HG03025 (cell line): ENCODE results near the gene TLL2.

Source experiments
- ATAC-seq: cut with Tn5 transposase; IDR thresholded peaks from one replicate; pipeline ENCODE4 v1.9.1; 2021; ENCODE audit warnings: mild to moderate bottlenecking, moderate library complexity; ENCODE audit not compliant: unreplicated experiment, low FRiP score

The TLL2 gene

GRCh38 chr10:96436035-96436434, 77.7 kb downstream of the TLL2 start:
- ATAC-seq: no peak

DNA sequence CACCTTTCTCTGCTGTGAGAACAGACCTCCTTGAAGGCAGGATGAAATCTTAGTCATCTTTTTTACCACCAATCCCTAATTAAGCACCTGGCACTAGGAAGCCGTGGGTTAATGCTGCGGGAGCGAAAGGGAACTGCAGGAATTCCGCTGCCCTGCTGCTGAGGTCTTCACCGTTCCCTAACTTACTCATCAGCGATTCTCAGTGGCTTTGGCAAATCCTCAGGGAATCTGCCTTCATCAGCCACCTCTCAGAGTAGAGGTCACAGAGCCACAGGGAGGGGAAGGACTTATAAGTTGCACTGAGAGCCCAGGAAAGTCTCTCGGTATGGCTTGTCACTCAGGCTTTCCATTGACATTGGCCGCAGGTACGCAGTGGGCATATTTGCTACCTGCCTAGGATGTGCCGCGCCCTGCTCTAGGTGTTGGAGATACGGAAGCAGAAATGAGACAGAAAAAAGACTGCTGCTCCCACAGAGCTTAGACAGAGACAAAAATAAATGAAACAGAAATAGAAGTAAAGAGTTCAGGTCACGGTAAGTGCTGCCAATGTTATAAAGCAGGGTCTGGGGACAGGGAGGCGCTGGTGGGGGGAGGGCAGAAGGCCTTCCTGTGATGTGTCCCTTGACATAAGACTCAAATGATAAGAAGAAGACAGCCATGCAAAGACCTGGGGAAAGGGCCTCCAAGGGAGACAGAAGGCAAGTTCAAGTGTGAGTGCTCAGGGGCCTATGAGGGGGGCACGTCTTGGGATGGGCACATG, 82.3 kb downstream of the TLL2 start:
- no peak for ATAC-seq

DNA sequence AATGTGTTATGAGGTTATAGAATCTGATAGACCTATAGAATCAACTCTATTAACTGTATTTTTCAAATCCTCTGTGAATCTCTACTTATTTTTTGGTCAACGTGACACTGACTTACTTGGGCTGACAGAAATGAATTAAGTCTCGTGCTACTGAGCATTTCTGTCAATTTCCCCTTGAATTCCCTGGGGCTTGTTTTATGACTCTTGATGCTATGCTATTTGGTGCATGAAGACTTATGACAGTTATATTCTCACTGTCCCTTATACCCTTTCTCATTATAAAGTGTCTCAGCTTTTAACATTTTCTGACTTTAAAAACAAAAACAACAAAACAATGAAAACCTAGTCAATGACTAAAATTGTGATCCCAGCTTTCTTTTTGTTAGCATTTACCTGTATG, 86.4 kb downstream of the TLL2 start:
- ATAC-seq: no peak

- ATAC-seq: no peak
These were observed 91.2 kb downstream of the TLL2 start for GRCh38 chr10:96422525-96422924.

GRCh38 chr10:96421995-96422394, 91.7 kb downstream of the TLL2 start:
- no peak for ATAC-seq

GRCh38 chr10:96420228-96421009, 93.3 kb downstream of the TLL2 start:
- ATAC-seq: no peak

DNA sequence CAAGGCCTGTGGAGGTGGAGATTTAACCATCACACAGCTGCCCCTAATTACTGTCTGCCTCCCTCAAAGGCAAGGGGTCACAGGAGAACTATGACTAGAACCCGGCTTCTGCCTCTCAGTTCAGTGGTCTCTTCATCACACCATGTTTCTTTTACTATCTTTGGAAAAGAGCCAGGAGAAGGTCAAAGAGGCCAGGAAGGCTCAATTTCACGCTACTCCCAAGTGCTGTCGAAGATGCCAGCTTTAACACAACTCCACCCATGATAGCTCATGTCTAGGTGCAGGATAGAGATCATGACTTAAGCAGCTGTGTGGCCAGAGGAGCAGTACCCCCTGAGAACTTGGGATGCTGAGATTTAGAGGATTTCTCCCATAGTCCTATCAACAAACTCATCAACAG, 94.4 kb downstream of the TLL2 start:
- ATAC-seq: no peak

DNA sequence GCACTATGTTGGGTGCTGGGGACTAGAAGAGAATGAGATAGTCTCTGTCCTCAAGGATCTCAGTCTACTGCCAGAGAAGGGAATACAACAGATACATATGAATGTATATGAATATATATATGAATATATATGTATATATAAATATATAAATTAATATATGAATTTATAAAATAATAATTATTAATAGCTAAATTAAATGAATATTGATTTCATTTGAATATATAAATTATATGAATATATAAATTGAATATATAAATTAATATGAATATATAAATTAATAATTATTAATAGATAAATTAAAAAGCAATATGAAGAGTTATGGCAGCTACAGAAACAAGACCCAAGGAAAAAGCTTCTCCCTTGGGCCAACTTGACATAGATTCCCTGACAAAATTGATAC, 95.1 kb downstream of the TLL2 start:
- ATAC-seq: no peak

GRCh38 chr10:96417441-96417840, 96.3 kb downstream of the TLL2 start:
- ATAC-seq: no peak

GRCh38 chr10:96416643-96417042, 97.1 kb downstream of the TLL2 start:
- no peak for ATAC-seq

DNA sequence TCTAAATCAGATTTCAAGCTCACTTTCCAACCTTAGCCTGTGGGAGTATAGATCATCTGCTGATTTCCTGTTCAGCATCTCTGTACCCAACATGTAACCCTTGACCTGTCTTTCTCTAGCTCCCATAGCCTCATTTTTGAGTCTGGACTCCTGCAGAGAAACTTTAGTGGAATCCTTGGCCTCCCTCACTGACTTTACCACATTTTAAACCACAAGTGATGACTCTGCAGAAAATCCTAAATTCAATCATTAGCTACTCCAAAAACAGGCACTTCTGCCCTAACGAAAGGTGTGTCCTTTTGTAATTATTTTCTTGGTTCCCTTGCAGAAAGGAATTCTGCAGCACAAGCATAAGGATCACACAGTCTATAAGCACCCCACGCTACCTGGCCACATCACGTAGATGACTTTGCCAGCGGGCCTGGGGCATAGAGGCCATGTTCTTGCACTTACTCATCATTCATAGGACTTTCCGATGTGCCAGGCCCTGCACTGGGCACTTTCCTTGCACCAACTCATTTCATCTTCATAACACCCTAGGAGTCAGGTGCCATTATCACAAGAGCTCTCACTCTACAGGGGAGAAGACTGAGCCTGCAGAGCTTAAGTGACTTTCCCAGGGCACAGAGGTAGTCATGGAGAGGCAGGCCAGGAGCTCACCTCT, 97.7 kb downstream of the TLL2 start:
- no peak for ATAC-seq

GRCh38 chr10:96415150-96415890, 98.4 kb downstream of the TLL2 start:
- ATAC-seq: no peak

DNA sequence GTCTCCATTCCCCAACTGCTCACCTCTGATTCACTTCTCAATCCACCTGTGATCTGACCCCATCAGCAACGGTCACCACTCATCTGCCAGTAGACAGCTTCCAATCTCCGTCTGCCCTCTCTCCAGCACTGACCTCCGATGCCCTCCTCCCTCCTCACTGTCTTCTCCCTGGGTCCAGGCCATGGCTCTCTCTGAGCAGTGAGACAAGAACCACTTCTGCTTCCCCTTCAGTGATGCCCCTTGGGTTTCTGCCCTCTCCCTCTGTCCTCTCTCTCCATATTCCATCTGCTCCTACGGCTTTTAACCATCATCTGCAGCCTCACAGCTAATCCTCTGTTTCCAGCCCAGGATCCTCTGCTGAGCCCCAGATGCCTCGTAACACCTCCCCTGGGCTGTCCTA, 99.4 kb downstream of the TLL2 start:
- ATAC-seq: no peak

GRCh38 chr10:96413151-96413787, 100.5 kb downstream of the TLL2 start:
- ATAC-seq: no peak

GRCh38 chr10:96411716-96412320, 101.9 kb downstream of the TLL2 start:
- no peak for ATAC-seq

DNA sequence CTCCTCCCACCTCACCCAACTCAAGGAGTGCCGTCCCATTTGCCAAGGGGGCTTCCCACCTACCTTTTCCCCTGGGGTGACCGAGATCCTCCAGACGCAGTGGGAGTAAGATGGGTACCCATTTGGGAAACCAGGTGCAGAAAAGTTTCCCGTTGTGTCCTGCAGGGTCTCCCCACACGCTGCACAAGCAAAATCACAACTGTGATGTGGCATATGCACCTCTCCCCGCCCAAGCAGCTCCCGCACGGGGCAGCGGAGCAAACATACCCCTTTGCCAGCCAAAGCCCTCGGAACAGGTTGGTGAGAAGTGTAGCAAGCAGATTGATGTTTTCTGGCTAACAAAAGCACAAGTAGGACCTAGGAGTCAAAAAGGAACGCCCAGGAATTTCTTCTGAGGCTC, 103.4 kb downstream of the TLL2 start:
- ATAC-seq: no peak

DNA sequence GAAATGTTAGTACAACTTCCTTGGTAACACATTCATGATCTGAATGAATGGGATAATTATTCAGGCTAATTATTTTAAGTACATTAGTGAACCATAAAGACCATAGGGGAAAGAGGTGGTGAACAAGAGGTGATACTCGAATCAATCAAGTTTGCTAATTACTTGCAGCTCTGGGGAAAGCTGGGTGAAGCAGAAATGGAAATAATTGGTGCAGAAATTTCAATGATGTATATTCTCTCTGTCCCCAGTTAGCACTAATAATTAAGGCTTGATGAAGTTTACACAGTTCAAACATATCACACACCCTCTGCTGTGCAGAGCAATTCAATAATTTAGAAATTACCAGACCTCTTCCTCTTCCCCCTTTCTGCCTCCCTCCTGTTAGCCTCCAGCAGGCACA, 105.5 kb downstream of the TLL2 start:
- no peak for ATAC-seq

DNA sequence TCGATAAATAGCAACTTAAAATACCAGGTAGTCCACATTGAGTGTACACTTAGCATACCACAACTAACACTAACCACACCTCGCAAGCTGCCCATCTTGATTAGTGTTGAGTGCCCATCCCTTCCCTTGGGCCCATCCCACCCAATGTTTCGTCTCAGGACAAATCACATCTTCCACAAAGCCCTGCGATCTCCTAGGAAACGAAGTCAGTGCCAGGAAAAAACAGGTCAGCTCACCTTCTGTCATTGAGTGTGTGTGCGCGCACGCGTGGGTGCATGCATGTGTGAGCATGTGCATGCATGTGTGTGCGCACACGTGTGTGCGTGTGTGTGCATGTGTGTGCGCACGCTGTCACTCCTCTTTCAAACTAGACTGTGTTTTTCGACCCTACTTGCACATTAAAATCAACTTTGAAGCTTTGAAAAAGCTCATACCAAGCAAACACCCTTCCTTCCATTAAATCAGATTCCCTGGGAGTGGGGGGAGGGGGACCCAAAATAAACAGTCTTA, 106.1 kb downstream of the TLL2 start:
- no peak for ATAC-seq

DNA sequence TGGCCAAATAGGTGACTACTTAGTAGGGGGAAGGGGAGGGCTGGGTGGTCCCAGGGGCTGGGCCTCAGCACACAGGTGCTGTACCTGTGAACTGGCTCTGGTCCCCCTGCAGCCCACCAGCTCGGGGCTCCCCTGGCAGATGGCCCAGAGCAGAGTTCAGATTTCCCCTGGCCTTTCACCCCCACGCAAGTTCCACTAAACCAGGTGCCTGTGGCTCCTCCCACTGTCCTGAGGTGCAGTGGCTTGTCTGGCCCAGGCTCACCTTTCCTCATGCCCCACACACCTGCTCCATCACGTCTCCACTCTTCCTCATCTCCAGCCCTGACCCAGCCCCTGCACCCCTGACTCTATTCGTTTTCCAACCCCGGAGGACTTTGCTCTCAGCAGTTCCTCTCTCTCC, 107.6 kb downstream of the TLL2 start:
- no peak for ATAC-seq
